Activated naive CD4-positive, alpha-beta T cell treated with anti-CD3 and anti-CD28 coated beads, Interleukin-2, amount 50 U/mL, for 24 hours (primary cell): ENCODE results near the gene FZD7.

Experiments
- H3K27ac Mint-ChIP-seq: one replicate; pipeline ENCODE4 v1.8.0; 2021; ENCODE audit warnings: mild to moderate bottlenecking, mixed read lengths
- H3K27me3 Mint-ChIP-seq: one replicate; pipeline ENCODE4 v1.8.0; 2021; ENCODE audit warnings: mixed read lengths
- H3K36me3 Mint-ChIP-seq: one replicate; pipeline ENCODE4 v1.8.0; 2021; ENCODE audit warnings: mixed read lengths
- H3K4me1 Mint-ChIP-seq: one replicate; pipeline ENCODE4 v1.8.0; 2021; ENCODE audit warnings: mixed read lengths
- H3K4me3 Mint-ChIP-seq: one replicate; pipeline ENCODE4 v1.8.0; 2021; ENCODE audit warnings: mild to moderate bottlenecking, mixed read lengths
- H3K9me3 Mint-ChIP-seq: one replicate; pipeline ENCODE4 v1.8.0; 2021; ENCODE audit warnings: mixed read lengths

Gene FZD7

GRCh38 chr2:202024871-202025270, 8.8 kb upstream of the FZD7 start:
- no peaks in the 10 kb centered on the region for H3K27me3 Mint-ChIP-seq
- no peaks in the 10 kb centered on the region for H3K9me3 Mint-ChIP-seq
- H3K27ac Mint-ChIP-seq = no peak overlapping the region
- H3K4me3 Mint-ChIP-seq = no peak overlapping the region
- no peaks in the 10 kb centered on the region for H3K4me1 Mint-ChIP-seq
- no peaks in the 10 kb centered on the region for H3K36me3 Mint-ChIP-seq

GRCh38 chr2:202025816-202026215, 7.8 kb upstream of the FZD7 start:
- Mint-ChIP-seq H3K27ac (no peak overlapping the region), H3K27me3 (no peaks in the 10 kb centered on the region), H3K36me3 (no peaks in the 10 kb centered on the region), H3K9me3 (no peaks in the 10 kb centered on the region), H3K4me1 (no peaks in the 10 kb centered on the region), H3K4me3 (no peak overlapping the region)

GRCh38 chr2:202026507-202026906, 7.1 kb upstream of the FZD7 start:
- Mint-ChIP-seq H3K36me3 (no peaks in the 10 kb centered on the region), H3K4me1 (no peaks in the 10 kb centered on the region), H3K27ac (no peak overlapping the region), H3K9me3 (no peaks in the 10 kb centered on the region), H3K27me3 (no peaks in the 10 kb centered on the region), H3K4me3 (no peak overlapping the region)

- Mint-ChIP-seq H3K9me3 (no peaks in the 10 kb centered on the region), H3K27me3 (peaks cover 5% of the 10 kb centered on the region), H3K4me3 (no peak overlapping the region), H3K4me1 (peaks cover 13% of the 10 kb centered on the region), H3K36me3 (no peaks in the 10 kb centered on the region), H3K27ac (no peak overlapping the region)
Observed at GRCh38 chr2:202030691-202031090, 3.0 kb upstream of the FZD7 start.

- Mint-ChIP-seq H3K4me1 (peaks cover 13% of the 10 kb centered on the region), H3K36me3 (no peaks in the 10 kb centered on the region), H3K4me3 (no peak overlapping the region), H3K9me3 (no peaks in the 10 kb centered on the region), H3K27ac (no peak overlapping the region), H3K27me3 (peaks cover 5% of the 10 kb centered on the region)
Observed at GRCh38 chr2:202031246-202031951, 2.3 kb upstream of the FZD7 start.

GRCh38 chr2:202032846-202033316, 774 bp upstream of the FZD7 start:
- Mint-ChIP-seq H3K36me3 (no peaks in the 10 kb centered on the region), H3K27me3 (peaks cover 8% of the 10 kb centered on the region), H3K4me3 (peak overlapping the region; percentile 88), H3K4me1 (peaks cover 13% of the 10 kb centered on the region), H3K27ac (no peak overlapping the region), H3K9me3 (no peaks in the 10 kb centered on the region)

GRCh38 chr2:202034249-202035088, 814 bp downstream of the FZD7 start:
- Mint-ChIP-seq H3K27me3 (peaks cover 15% of the 10 kb centered on the region), H3K36me3 (no peaks in the 10 kb centered on the region), H3K9me3 (no peaks in the 10 kb centered on the region), H3K27ac (peak overlapping the region; percentile 65), H3K4me1 (peaks cover 14% of the 10 kb centered on the region), H3K4me3 (peak overlapping the region; percentile 92)

GRCh38 chr2:202035089-202035940, 1.7 kb downstream of the FZD7 start:
- Mint-ChIP-seq H3K4me3 (peak overlapping the region; percentile 92), H3K4me1 (peaks cover 16% of the 10 kb centered on the region), H3K9me3 (no peaks in the 10 kb centered on the region), H3K36me3 (no peaks in the 10 kb centered on the region), H3K27me3 (peaks cover 19% of the 10 kb centered on the region), H3K27ac (no peak overlapping the region)

DNA sequence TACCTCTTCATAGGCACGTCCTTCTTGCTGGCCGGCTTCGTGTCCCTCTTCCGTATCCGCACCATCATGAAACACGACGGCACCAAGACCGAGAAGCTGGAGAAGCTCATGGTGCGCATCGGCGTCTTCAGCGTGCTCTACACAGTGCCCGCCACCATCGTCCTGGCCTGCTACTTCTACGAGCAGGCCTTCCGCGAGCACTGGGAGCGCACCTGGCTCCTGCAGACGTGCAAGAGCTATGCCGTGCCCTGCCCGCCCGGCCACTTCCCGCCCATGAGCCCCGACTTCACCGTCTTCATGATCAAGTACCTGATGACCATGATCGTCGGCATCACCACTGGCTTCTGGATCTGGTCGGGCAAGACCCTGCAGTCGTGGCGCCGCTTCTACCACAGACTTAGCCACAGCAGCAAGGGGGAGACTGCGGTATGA, 2.3 kb downstream of the FZD7 start:
- H3K27me3 Mint-ChIP-seq = peaks cover 23% of the 10 kb centered on the region
- no peak overlapping the region for H3K4me3 Mint-ChIP-seq
- H3K4me1 Mint-ChIP-seq = peaks cover 16% of the 10 kb centered on the region
- H3K27ac Mint-ChIP-seq = no peak overlapping the region
- no peaks in the 10 kb centered on the region for H3K9me3 Mint-ChIP-seq
- no peaks in the 10 kb centered on the region for H3K36me3 Mint-ChIP-seq

- H3K9me3 Mint-ChIP-seq = no peaks in the 10 kb centered on the region
- H3K4me3 Mint-ChIP-seq = no peak overlapping the region
- peaks cover 16% of the 10 kb centered on the region for H3K4me1 Mint-ChIP-seq
- H3K27me3 Mint-ChIP-seq = peaks cover 28% of the 10 kb centered on the region
- H3K36me3 Mint-ChIP-seq = no peaks in the 10 kb centered on the region
- no peak overlapping the region for H3K27ac Mint-ChIP-seq
Observed at GRCh38 chr2:202036601-202037037, 3.0 kb downstream of the FZD7 start.

- H3K9me3 Mint-ChIP-seq = no peaks in the 10 kb centered on the region
- H3K27ac Mint-ChIP-seq = no peak overlapping the region
- H3K36me3 Mint-ChIP-seq = no peaks in the 10 kb centered on the region
- H3K4me1 Mint-ChIP-seq = peaks cover 14% of the 10 kb centered on the region
- peaks cover 31% of the 10 kb centered on the region for H3K27me3 Mint-ChIP-seq
- no peak overlapping the region for H3K4me3 Mint-ChIP-seq
Observed at GRCh38 chr2:202037086-202037485, 3.4 kb downstream of the FZD7 start.

DNA sequence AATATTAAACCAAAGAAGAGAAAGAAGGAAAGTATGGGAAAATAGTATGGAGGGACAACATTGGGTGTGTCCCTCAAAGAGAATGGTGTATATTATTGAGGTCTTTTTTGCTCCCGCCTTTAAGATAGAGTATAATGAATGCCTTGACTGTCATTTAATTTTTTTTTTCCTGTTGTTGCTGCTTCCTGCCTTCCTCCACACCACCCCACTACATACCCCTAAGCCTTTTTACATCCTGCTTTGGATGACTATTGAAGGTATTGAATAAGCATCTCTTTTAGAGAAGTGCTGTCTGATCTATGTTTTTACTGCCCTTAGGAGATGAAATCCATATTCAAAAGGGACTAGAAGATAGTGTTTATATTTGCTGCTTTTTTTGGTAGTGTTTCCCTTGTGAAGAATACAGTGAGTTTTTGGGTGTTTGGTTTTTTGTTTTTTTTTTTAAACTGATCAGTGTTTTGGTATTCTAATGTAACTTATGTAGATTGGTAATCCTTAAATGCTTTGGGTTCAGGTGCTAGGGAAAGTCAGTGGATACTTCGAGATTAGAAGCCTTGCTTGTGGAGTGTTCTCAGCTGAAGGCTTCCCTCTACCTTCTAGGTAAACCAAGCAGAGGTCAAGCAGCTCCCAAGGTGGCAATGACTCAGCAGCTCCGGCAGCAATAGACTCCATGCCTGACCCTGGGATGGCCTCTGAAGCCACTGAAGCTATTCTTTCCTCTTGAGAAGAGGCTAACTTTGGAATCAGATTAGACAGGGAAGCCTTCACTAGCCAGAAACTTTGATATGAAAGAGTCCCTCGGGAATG, 5.0 kb downstream of the FZD7 start:
- Mint-ChIP-seq H3K9me3 (no peaks in the 10 kb centered on the region), H3K27me3 (peaks cover 29% of the 10 kb centered on the region), H3K4me3 (no peak overlapping the region), H3K36me3 (no peaks in the 10 kb centered on the region), H3K27ac (no peak overlapping the region), H3K4me1 (peaks cover 7% of the 10 kb centered on the region)

- H3K4me1 Mint-ChIP-seq = peaks cover 7% of the 10 kb centered on the region
Observed at GRCh38 chr2:202039278-202040078, 5.8 kb downstream of the FZD7 start.

More at GRCh38 chr2:202039278-202040078, 5.8 kb downstream of the FZD7 start:
- Mint-ChIP-seq H3K9me3 (no peaks in the 10 kb centered on the region), H3K27ac (no peak overlapping the region), H3K27me3 (peaks cover 29% of the 10 kb centered on the region), H3K4me3 (no peak overlapping the region), H3K36me3 (no peaks in the 10 kb centered on the region)
